Measurements from ENCODE around the gene EMC7. TPM values are rescaled to one million over a fixed set of nuclear protein-coding genes. Genes with fewer than 3 reads are reported as not detected.
A peak's percentile ranks its signal among the peaks of the same experiment; 100 is the strongest.

The EMC7 gene
- total and polyA plus RNA-seq, 4 donors: 40.5 to 101 (median 72.2) TPM

- 22% methylated on average over 20 of the region's 29 CpGs for WGBS (ENCODE audit: insufficient coverage)
Measured at GRCh38 chr15:34102175-34102925, 688 bp upstream of the EMC7 start.

GRCh38 chr15:34099914-34100313 lies 1.7 kb downstream of the EMC7 start:
- no peak overlapping the region for H3K27ac ChIP-seq (ENCODE audit: low read depth, low read length)
- peaks cover 8% of the 10 kb centered on the region for H3K4me1 ChIP-seq (ENCODE audit: control insufficient read depth, insufficient read depth, low read length)
- H3K36me3 ChIP-seq (ENCODE audit: control insufficient read depth, insufficient read depth, low read length): peaks cover 3% of the 10 kb centered on the region
- no peak overlapping the region for H3K4me3 ChIP-seq (ENCODE audit: low read depth, low read length)
- H3K27me3 ChIP-seq (ENCODE audit: control insufficient read depth, insufficient read depth, low read length): no peaks in the 10 kb centered on the region
- DNase-seq (ENCODE audit: low read depth in 4 of 6, low spot score in 6 of 6): no peak
- H3K9me3 ChIP-seq (ENCODE audit: control insufficient read depth, insufficient read depth, low read length): no peaks in the 10 kb centered on the region
- WGBS (ENCODE audit: insufficient coverage): 95% methylated on average over 3 of the region's 5 CpGs

More at GRCh38 chr15:34102175-34102925, 688 bp upstream of the EMC7 start:
- Histone ChIP-seq H3K4me1 (ENCODE audit: control insufficient read depth, insufficient read depth, low read length) (peaks cover 8% of the 10 kb centered on the region), H3K4me3 (ENCODE audit: low read depth, low read length) (peak overlapping the region; percentile 94), H3K36me3 (ENCODE audit: control insufficient read depth, insufficient read depth, low read length) (no peaks in the 10 kb centered on the region), H3K27me3 (ENCODE audit: control insufficient read depth, insufficient read depth, low read length) (no peaks in the 10 kb centered on the region), H3K9me3 (ENCODE audit: control insufficient read depth, insufficient read depth, low read length) (no peaks in the 10 kb centered on the region), H3K27ac (ENCODE audit: low read depth, low read length) (peak overlapping the region; percentile 93)
- no peak for DNase-seq (ENCODE audit: low read depth in 4 of 6, low spot score in 6 of 6)

GRCh38 chr15:34085746-34086145 lies 15.9 kb downstream of the EMC7 start:
- WGBS (ENCODE audit: insufficient coverage): 100% methylated on average over 1 of the region's 2 CpGs
- no peak overlapping the region for H3K4me3 ChIP-seq (ENCODE audit: low read depth, low read length)
- H3K36me3 ChIP-seq (ENCODE audit: control insufficient read depth, insufficient read depth, low read length): peaks cover 17% of the 10 kb centered on the region
- H3K4me1 ChIP-seq (ENCODE audit: control insufficient read depth, insufficient read depth, low read length): no peaks in the 10 kb centered on the region
- DNase-seq (ENCODE audit: low read depth in 4 of 6, low spot score in 6 of 6): no peak
- H3K9me3 ChIP-seq (ENCODE audit: control insufficient read depth, insufficient read depth, low read length): no peaks in the 10 kb centered on the region
- no peak overlapping the region for H3K27ac ChIP-seq (ENCODE audit: low read depth, low read length)
- H3K27me3 ChIP-seq (ENCODE audit: control insufficient read depth, insufficient read depth, low read length): no peaks in the 10 kb centered on the region

DNA sequence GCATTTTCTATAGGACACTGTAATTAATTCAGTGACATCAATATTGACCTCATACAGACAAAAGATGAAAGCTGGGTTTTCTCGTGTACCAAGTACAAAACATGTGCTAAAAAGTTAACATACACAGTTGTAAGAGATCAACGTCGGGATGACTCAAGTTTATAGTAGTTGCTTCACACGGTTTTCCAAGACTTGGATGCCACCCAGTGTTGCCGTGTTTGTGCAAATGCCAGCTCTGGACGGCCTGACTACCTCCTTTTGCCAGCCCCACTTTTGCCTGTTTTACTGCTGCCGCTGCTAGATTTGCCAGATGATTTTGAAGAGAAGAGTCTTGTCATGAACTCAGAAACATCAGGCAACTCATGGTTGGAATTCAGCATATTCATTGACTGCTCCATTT lies 17.6 kb downstream of the EMC7 start:
- no peak for DNase-seq (ENCODE audit: low read depth in 4 of 6, low spot score in 6 of 6)
- H3K9me3 ChIP-seq (ENCODE audit: control insufficient read depth, insufficient read depth, low read length): no peaks in the 10 kb centered on the region
- 64% methylated on average over 4 of the region's 7 CpGs for WGBS (ENCODE audit: insufficient coverage)
- no peak overlapping the region for H3K4me3 ChIP-seq (ENCODE audit: low read depth, low read length)
- H3K27me3 ChIP-seq (ENCODE audit: control insufficient read depth, insufficient read depth, low read length): no peaks in the 10 kb centered on the region
- no peak overlapping the region for H3K27ac ChIP-seq (ENCODE audit: low read depth, low read length)
- no peaks in the 10 kb centered on the region for H3K4me1 ChIP-seq (ENCODE audit: control insufficient read depth, insufficient read depth, low read length)
- H3K36me3 ChIP-seq (ENCODE audit: control insufficient read depth, insufficient read depth, low read length): peaks cover 13% of the 10 kb centered on the region

GRCh38 chr15:34079904-34080303 lies 21.8 kb downstream of the EMC7 start:
- whole genome bisulfite sequencing (ENCODE audit: insufficient coverage): no CpG with 5 or more reads among the region's 4 CpGs
- H3K27me3 ChIP-seq (ENCODE audit: control insufficient read depth, insufficient read depth, low read length): no peaks in the 10 kb centered on the region

DNA sequence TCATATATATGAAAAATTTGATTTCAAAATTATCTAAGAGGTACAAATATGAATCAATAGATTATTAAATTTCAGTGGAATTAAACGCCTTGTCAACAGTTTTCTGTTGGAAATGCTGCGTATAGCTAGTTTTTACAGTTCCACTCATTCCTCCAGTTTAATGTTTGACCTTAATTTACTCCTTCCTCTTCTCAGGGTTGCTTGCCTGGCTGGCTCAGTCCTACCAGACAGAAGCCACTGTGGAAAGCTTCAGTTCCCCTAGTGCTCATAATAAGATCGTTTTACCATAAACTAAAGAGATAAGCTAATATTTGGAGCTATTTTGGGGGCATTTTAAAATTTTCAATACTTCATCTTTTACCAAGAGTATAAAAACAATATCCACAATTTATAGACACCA lies 22.8 kb downstream of the EMC7 start:
- Histone ChIP-seq H3K9me3 (ENCODE audit: control insufficient read depth, insufficient read depth, low read length) (no peaks in the 10 kb centered on the region), H3K36me3 (ENCODE audit: control insufficient read depth, insufficient read depth, low read length) (peaks cover 2% of the 10 kb centered on the region), H3K27me3 (ENCODE audit: control insufficient read depth, insufficient read depth, low read length) (no peaks in the 10 kb centered on the region), H3K4me1 (ENCODE audit: control insufficient read depth, insufficient read depth, low read length) (no peaks in the 10 kb centered on the region), H3K4me3 (ENCODE audit: low read depth, low read length) (no peak overlapping the region), H3K27ac (ENCODE audit: low read depth, low read length) (no peak overlapping the region)
- DNase-seq (ENCODE audit: low read depth in 4 of 6, low spot score in 6 of 6): no peak
- no CpG with 5 or more reads among the region's 3 CpGs for WGBS (ENCODE audit: insufficient coverage)

More at GRCh38 chr15:34079904-34080303, 21.8 kb downstream of the EMC7 start:
- no peaks in the 10 kb centered on the region for H3K9me3 ChIP-seq (ENCODE audit: control insufficient read depth, insufficient read depth, low read length)
- H3K27ac ChIP-seq (ENCODE audit: low read depth, low read length): no peak overlapping the region
- H3K36me3 ChIP-seq (ENCODE audit: control insufficient read depth, insufficient read depth, low read length): peaks cover 2% of the 10 kb centered on the region
- no peak overlapping the region for H3K4me3 ChIP-seq (ENCODE audit: low read depth, low read length)
- DNase-seq (ENCODE audit: low read depth in 4 of 6, low spot score in 6 of 6): no peak
- no peaks in the 10 kb centered on the region for H3K4me1 ChIP-seq (ENCODE audit: control insufficient read depth, insufficient read depth, low read length)

- Histone ChIP-seq H3K4me1 (ENCODE audit: control insufficient read depth, insufficient read depth, low read length) (no peaks in the 10 kb centered on the region), H3K4me3 (ENCODE audit: low read depth, low read length) (no peak overlapping the region), H3K27me3 (ENCODE audit: control insufficient read depth, insufficient read depth, low read length) (no peaks in the 10 kb centered on the region), H3K27ac (ENCODE audit: low read depth, low read length) (no peak overlapping the region), H3K36me3 (ENCODE audit: control insufficient read depth, insufficient read depth, low read length) (no peaks in the 10 kb centered on the region), H3K9me3 (ENCODE audit: control insufficient read depth, insufficient read depth, low read length) (no peaks in the 10 kb centered on the region)
- 87% methylated on average over 3 of the region's 4 CpGs for WGBS (ENCODE audit: insufficient coverage)
- DNase-seq (ENCODE audit: low read depth in 4 of 6, low spot score in 6 of 6): no peak
Measured at GRCh38 chr15:34076785-34077184, 24.9 kb downstream of the EMC7 start.

GRCh38 chr15:34070003-34070402 lies 31.7 kb downstream of the EMC7 start:
- Histone ChIP-seq H3K9me3 (ENCODE audit: control insufficient read depth, insufficient read depth, low read length) (no peaks in the 10 kb centered on the region), H3K4me1 (ENCODE audit: control insufficient read depth, insufficient read depth, low read length) (no peaks in the 10 kb centered on the region), H3K4me3 (ENCODE audit: low read depth, low read length) (no peak overlapping the region), H3K27ac (ENCODE audit: low read depth, low read length) (no peak overlapping the region), H3K36me3 (ENCODE audit: control insufficient read depth, insufficient read depth, low read length) (no peaks in the 10 kb centered on the region), H3K27me3 (ENCODE audit: control insufficient read depth, insufficient read depth, low read length) (no peaks in the 10 kb centered on the region)
- WGBS (ENCODE audit: insufficient coverage): no CpG with 5 or more reads among the region's 6 CpGs
- DNase-seq (ENCODE audit: low read depth in 4 of 6, low spot score in 6 of 6): no peak

DNA sequence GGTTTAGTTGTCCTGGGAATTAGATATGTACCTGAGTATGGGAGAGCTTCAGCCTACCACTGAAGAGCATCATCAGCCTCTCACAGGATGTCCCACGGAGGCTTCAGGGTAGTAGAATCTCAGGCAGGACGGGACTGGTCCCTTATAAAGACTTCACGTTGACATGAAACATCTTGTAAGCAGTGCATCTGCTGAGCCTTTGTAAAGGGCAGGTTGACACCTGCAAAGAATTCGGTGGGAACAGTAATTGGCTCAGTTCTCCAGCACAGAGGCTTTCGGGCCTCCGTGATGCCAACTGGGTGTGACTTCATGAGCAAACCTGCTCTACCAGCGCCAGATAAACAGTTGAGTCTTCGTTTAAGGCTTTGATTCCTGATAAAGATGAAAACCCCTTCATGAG lies 35.7 kb downstream of the EMC7 start:
- no peaks in the 10 kb centered on the region for H3K9me3 ChIP-seq (ENCODE audit: control insufficient read depth, insufficient read depth, low read length)
- H3K27me3 ChIP-seq (ENCODE audit: control insufficient read depth, insufficient read depth, low read length): no peaks in the 10 kb centered on the region
- WGBS (ENCODE audit: insufficient coverage): 88% methylated on average over 7 of the region's 8 CpGs
- H3K36me3 ChIP-seq (ENCODE audit: control insufficient read depth, insufficient read depth, low read length): no peaks in the 10 kb centered on the region
- no peak overlapping the region for H3K27ac ChIP-seq (ENCODE audit: low read depth, low read length)
- H3K4me1 ChIP-seq (ENCODE audit: control insufficient read depth, insufficient read depth, low read length): peaks cover 3% of the 10 kb centered on the region
- no peak overlapping the region for H3K4me3 ChIP-seq (ENCODE audit: low read depth, low read length)
- DNase-seq (ENCODE audit: low read depth in 4 of 6, low spot score in 6 of 6): no peak

DNA sequence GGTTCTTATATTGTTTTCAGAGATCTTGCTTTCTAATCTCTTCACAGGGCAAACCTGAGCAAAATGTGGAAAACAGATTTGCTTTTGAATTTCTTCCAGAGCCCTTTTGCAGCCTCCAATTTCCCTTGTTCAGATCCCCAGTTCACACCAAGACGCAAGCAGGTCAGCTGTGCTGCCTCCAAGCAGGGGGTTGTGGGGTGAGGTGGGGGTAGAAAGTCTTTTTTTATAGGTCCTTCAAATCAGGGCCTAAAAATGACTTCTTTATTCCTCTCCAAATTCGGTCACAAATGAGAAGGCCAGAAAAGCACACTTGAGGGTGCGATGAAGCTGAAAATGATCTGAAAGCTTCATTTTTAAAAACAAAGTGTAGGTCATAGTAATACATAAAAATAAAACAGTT lies 36.4 kb downstream of the EMC7 start:
- H3K9me3 ChIP-seq (ENCODE audit: control insufficient read depth, insufficient read depth, low read length): no peaks in the 10 kb centered on the region
- no peak overlapping the region for H3K4me3 ChIP-seq (ENCODE audit: low read depth, low read length)
- no peaks in the 10 kb centered on the region for H3K36me3 ChIP-seq (ENCODE audit: control insufficient read depth, insufficient read depth, low read length)
- no peak for DNase-seq (ENCODE audit: low read depth in 4 of 6, low spot score in 6 of 6)
- no peak overlapping the region for H3K27ac ChIP-seq (ENCODE audit: low read depth, low read length)
- H3K4me1 ChIP-seq (ENCODE audit: control insufficient read depth, insufficient read depth, low read length): peaks cover 3% of the 10 kb centered on the region
- WGBS (ENCODE audit: insufficient coverage): no CpG with 5 or more reads among the region's 3 CpGs
- H3K27me3 ChIP-seq (ENCODE audit: control insufficient read depth, insufficient read depth, low read length): no peaks in the 10 kb centered on the region

Measured in spinal cord (tissue), 10 donors.